OCI-LY7 (cell line): ENCODE data around the gene ANKRD13C. TPM values are rescaled to one million over a fixed set of nuclear protein-coding genes. Genes with fewer than 3 reads are reported as not detected.
"Not testable (repeated sequence)": the region's sequence is repeated elsewhere in the genome, so short reads cannot be mapped to it uniquely, and the experiment has no call there.

ENCODE experiments used
- BruUV-seq: library from RNA; stranded (reverse); fragments of 400-500 nt; replicated peaks from 2 replicates; lab custom pipeline; 2021; lab: Mats Ljungman, UMichigan
- CTCF ChIA-PET: fragments of 300-600 bp; sonication (Branson Sonifier 250); formaldehyde crosslinking; loops from one replicate; lab custom pipeline; 2022; ENCODE audit warnings: antibody characterized with exemption; ENCODE audit not compliant: unreplicated experiment; lab: Charles Lee
- POLR2A ChIA-PET: fragments of 300-600 bp; sonication (Branson Sonifier 250); formaldehyde crosslinking; loops from one replicate; lab custom pipeline; 2022; ENCODE audit warnings: antibody characterized with exemption; lab: Charles Lee
- DNase-seq: peaks from one replicate; pipeline ENCODE4 v3.0.0-alpha.2; 2015; ENCODE audit warnings: low spot score
- H2AFZ ChIP-seq: fragments of 200-600 bp; sonication (generic), shearing (Covaris generic); 2 replicates; pipeline ENCODE4 v1.6.1; 2014; ENCODE audit warnings: mild to moderate bottlenecking, antibody characterized with exemption, low read length, moderate library complexity
- H3K27ac ChIP-seq: fragments of 200-600 bp; sonication (generic); 2 replicates; pipeline ENCODE4 v1.5.1; 2014; ENCODE audit warnings: mixed run types, low read depth, mild to moderate bottlenecking, moderate library complexity, low read length, inconsistent platforms; ENCODE audit not compliant: poor library complexity, severe bottlenecking
- H3K36me3 ChIP-seq: fragments of 200-600 bp; sonication (generic); 2 replicates; pipeline ENCODE4 v1.6.1; 2014; ENCODE audit warnings: mild to moderate bottlenecking, antibody characterized with exemption, low read length, moderate library complexity, mixed read lengths; ENCODE audit not compliant: insufficient read depth
- H3K4me1 ChIP-seq: fragments of 200-600 bp; sonication (generic); 2 replicates; pipeline ENCODE4 v1.5.1; 2014; ENCODE audit warnings: mild to moderate bottlenecking, low read length; ENCODE audit not compliant: insufficient read depth, poor library complexity, severe bottlenecking
- H3K4me2 ChIP-seq: fragments of 200-600 bp; sonication (generic); 2 replicates; pipeline ENCODE4 v1.6.1; 2014; ENCODE audit warnings: mild to moderate bottlenecking, low read length
- H3K4me3 ChIP-seq: fragments of 200-600 bp; sonication (generic); 2 replicates; pipeline ENCODE4 v1.5.1; 2014; ENCODE audit warnings: mild to moderate bottlenecking, low read depth, low read length; ENCODE audit not compliant: poor library complexity, severe bottlenecking
- H3K79me2 ChIP-seq: fragments of 200-600 bp; sonication (generic); 2 replicates; pipeline ENCODE4 v1.6.1; 2016; ENCODE audit warnings: low read depth, mild to moderate bottlenecking, low read length, moderate library complexity, mixed read lengths; ENCODE audit not compliant: insufficient read depth
- H3K9me2 ChIP-seq: fragments of 200-600 bp; sonication (generic); 2 replicates; pipeline ENCODE4 v1.6.1; 2016; ENCODE audit warnings: mild to moderate bottlenecking, low read length, mixed read lengths; ENCODE audit not compliant: insufficient read depth
- H3K9me3 ChIP-seq: fragments of 200-600 bp; sonication (generic); 2 replicates; pipeline ENCODE4 v1.6.1; 2014; ENCODE audit warnings: mild to moderate bottlenecking, mixed run types, low read length, mixed read lengths
- H4K20me1 ChIP-seq: fragments of 200-600 bp; sonication (generic); 2 replicates; pipeline ENCODE4 v1.6.1; 2014; ENCODE audit warnings: mild to moderate bottlenecking, antibody characterized with exemption, low read length, moderate library complexity, mixed read lengths; ENCODE audit not compliant: insufficient read depth
- CTCF ChIP-seq: fragments of 200-600 bp; sonication (generic); conservative IDR thresholded peaks from 2 replicates; pipeline ENCODE4 v1.5.1; 2014; ENCODE audit warnings: mild to moderate bottlenecking, antibody characterized with exemption, low read length, moderate library complexity, mixed read lengths
- EZH2phosphoT487 ChIP-seq: fragments of 200-600 bp; sonication (generic); IDR thresholded peaks from 2 replicates; pipeline ENCODE4 v1.6.1; 2018; ENCODE audit warnings: low read depth, borderline replicate concordance, mild to moderate bottlenecking, mixed run types, antibody characterized with exemption, low read length, moderate library complexity, mixed read lengths
- intact Hi-C: fragments of 100-400 bp; cut with micrococcal nuclease; formaldehyde crosslinking; loops from one replicate; pipeline ENCODE4 v1.10.0; 2022; ENCODE audit not compliant: unreplicated experiment
- total RNA-seq, 2 experiments: library from RNA; depleted of rRNA in 1 of 2; stranded (reverse); fragments of >200 nt in 1 of 2; shearing (Covaris generic) in 1 of 2; gene quantifications; 2 replicates each; pipeline ENCODE4 v1.2.3, GENCODE V29; 2014 to 2022

Gene ANKRD13C
- total RNA-seq, 2 experiments from 2014 or later, result 17.3 to 22.1 TPM

GRCh38 chr1:70383483-70383882, 29.0 kb upstream of the ANKRD13C start:
- no peaks in the 10 kb centered on the region for H3K9me3 ChIP-seq
- no peaks in the 10 kb centered on the region for H3K36me3 ChIP-seq
- CTCF ChIA-PET, result no interaction called here
- TF ChIP-seq EZH2phosphoT487, result no peak
- no peak for TF ChIP-seq CTCF
- no peak overlapping the region for H3K4me3 ChIP-seq
- no peak overlapping the region for H3K4me2 ChIP-seq
- H3K27ac ChIP-seq, result no peak overlapping the region
- BruUV-seq, result no TSS peak
- POLR2A ChIA-PET, result interaction anchor here (1.0 to 1.5 kb wide), 2 partner anchors 23 to 27 kb away, joined by 3 read pairs; partner anchors contain the start of gene CTH
- DNase-seq, result no peak
- peaks cover 6% of the 10 kb centered on the region for H3K4me1 ChIP-seq
- H2AFZ ChIP-seq, result no peak overlapping the region
- intact Hi-C loops, result no loop called here
- no peaks in the 10 kb centered on the region for H4K20me1 ChIP-seq
- H3K79me2 ChIP-seq, result no peaks in the 10 kb centered on the region
- no peaks in the 10 kb centered on the region for H3K9me2 ChIP-seq

GRCh38 chr1:70382682-70383081, 28.2 kb upstream of the ANKRD13C start:
- Histone ChIP-seq H3K79me2 (no peaks in the 10 kb centered on the region), H3K4me2 (no peak overlapping the region), H3K4me1 (peaks cover 6% of the 10 kb centered on the region), H3K9me2 (no peaks in the 10 kb centered on the region), H3K27ac (no peak overlapping the region), H3K9me3 (no peaks in the 10 kb centered on the region), H3K4me3 (no peak overlapping the region), H4K20me1 (no peaks in the 10 kb centered on the region), H2AFZ (no peak overlapping the region), H3K36me3 (no peaks in the 10 kb centered on the region)
- CTCF ChIA-PET, result no interaction called here
- no peak for TF ChIP-seq EZH2phosphoT487
- TF ChIP-seq CTCF, result no peak
- intact Hi-C loops, result no loop called here
- no TSS peak for BruUV-seq
- peak; percentile 13 for DNase-seq
- POLR2A ChIA-PET, result interaction anchor here (1.5 kb wide), 1 partner anchor 28 kb away, joined by 3 read pairs; the partner anchor contains the start of gene CTH

- Histone ChIP-seq H3K36me3 (no peaks in the 10 kb centered on the region), H3K27ac (no peak overlapping the region), H3K4me1 (no peaks in the 10 kb centered on the region), H2AFZ (no peak overlapping the region), H3K4me3 (no peak overlapping the region), H3K9me3 (no peaks in the 10 kb centered on the region), H3K4me2 (no peak overlapping the region), H3K9me2 (no peaks in the 10 kb centered on the region), H4K20me1 (no peaks in the 10 kb centered on the region), H3K79me2 (no peaks in the 10 kb centered on the region)
- ChIA-PET CTCF (no interaction called here), POLR2A (interaction anchor here (0.5 to 0.7 kb wide), 2 partner anchors 21 to 199 kb away, joined by 3 read pairs; no protein-coding TSS in a partner anchor)
- TF ChIP-seq CTCF (no peak), EZH2phosphoT487 (no peak)
- no TSS peak for BruUV-seq
- no peak for DNase-seq
- intact Hi-C loops, result no loop called here
Measured at GRCh38 chr1:70376196-70376595, 21.7 kb upstream of the ANKRD13C start.

GRCh38 chr1:70373580-70373979, 19.1 kb upstream of the ANKRD13C start:
- H4K20me1 ChIP-seq, H3K4me1 ChIP-seq, H3K4me3 ChIP-seq, H3K27ac ChIP-seq, intact Hi-C loops, BruUV-seq, H3K4me2 ChIP-seq, DNase-seq, H3K79me2 ChIP-seq, H3K9me3 ChIP-seq, H2AFZ ChIP-seq, CTCF ChIA-PET, H3K36me3 ChIP-seq, H3K9me2 ChIP-seq: not testable (repeated sequence)
- POLR2A ChIA-PET, result interaction anchor here (0.6 kb wide), 1 partner anchor 104 kb away, joined by 3 read pairs; no protein-coding TSS in a partner anchor
